ENCODE results near the gene KLK6. TPM values are rescaled to one million over a fixed set of nuclear protein-coding genes. Genes with fewer than 3 reads are reported as not detected.

The KLK6 gene
- 0.13 TPM in 2 replicates for polyA plus RNA-seq (2011; rRNA removed)
- 0.05 TPM in 1 of 2 replicates, not detected in the other for polyA plus RNA-seq (2012; cell fraction: cytosol; rRNA removed)
- 0.04 TPM in 1 of 2 replicates, not detected in the other for polyA plus RNA-seq (2012; cell fraction: nucleus; rRNA removed)
- polyA plus RNA-seq (2017; fragmentation: RNase III; extraction: RNeasy Plus Mini Kit Qiagen cat#74134 plus additional on column Dnase treatment): not detected in 3 replicates
- not detected in 2 replicates for polyA minus RNA-seq (2011; rRNA and poly(A)+ RNA removed)

GRCh38 chr19:50969413-50969760 is at the start of gene KLK6:
KLK6 (minus strand) TSS chr19:50969591; CDS start chr19:50968104, 1,487 bp downstream.
- DNase-seq (ENCODE audit: low read depth in 1 of 2, low spot score in 1 of 2) (no peak), ATAC-seq (no peak), FAIRE-seq (no peak)
- POLR2A ChIA-PET: no interaction called here
- no peak within 1 kb of the TSS for H3K27ac ChIP-seq
- H3K4me1 ChIP-seq: no peaks in the 10 kb centered on the region
- no peak for TF ChIP-seq MAZ (IDR thresholded peaks at IDR 0.05; ENCODE audit: borderline replicate concordance, low read depth, low read length)
- TF ChIP-seq ZC3H11A (IDR thresholded peaks at IDR 0.05): no peak
- TF ChIP-seq RAD21 (conservative IDR thresholded peaks at IDR 0.05 in 1 of 2, IDR thresholded peaks at IDR 0.05 in 1 of 2): no peak
- TF ChIP-seq NR3C1 (IDR thresholded peaks at IDR 0.05): no peak
- no peak for TF ChIP-seq SMC3 (IDR thresholded peaks at IDR 0.05)
- no peak for TF ChIP-seq CTCF (IDR thresholded peaks at IDR 0.05)
- no peak for TF ChIP-seq JUN (IDR thresholded peaks at IDR 0.05)
- TF ChIP-seq BHLHE40 (IDR thresholded peaks at IDR 0.05; ENCODE audit: low read depth, low read length): no peak
- no peak for TF ChIP-seq HMGXB4 (CRISPR knock-in tag; IDR thresholded peaks at IDR 0.05; ENCODE audit: borderline replicate concordance)
- TF ChIP-seq RNF2 (IDR thresholded peaks at IDR 0.05; ENCODE audit: borderline replicate concordance, low read depth): no peak
- TF ChIP-seq CHD4 (IDR thresholded peaks at IDR 0.05; ENCODE audit: borderline replicate concordance): no peak
- no peaks in the 10 kb centered on the region for H3K9me3 ChIP-seq
- no peak within 1 kb of the TSS for H3K4me3 ChIP-seq
- WGBS (ENCODE audit: missing lambda C conversion rate): 68% methylated on average over 14 of the region's 19 CpGs
- H3K4me2 ChIP-seq: no peak within 1 kb of the TSS
- CTCF ChIA-PET: interaction anchor here (1.0 kb wide), 1 partner anchor 47 kb away, joined by 3 read pairs; no protein-coding TSS in a partner anchor

- H3K4me1 ChIP-seq: peaks cover 23% of the 10 kb centered on the region
- H3K4me2 ChIP-seq: peak overlapping the region; percentile 92
- FAIRE-seq (no peak), DNase-seq (ENCODE audit: low read depth in 1 of 2, low spot score in 1 of 2) (no peak), ATAC-seq (peak; percentile 28 to 39; a peak in 4 of 6 replicates)
- peak overlapping the region in 1 of 2 experiments; percentile 53; a peak in 1 of 6 replicates for H3K27ac ChIP-seq
- 5% methylated on average over 44 of the region's 68 CpGs for WGBS (ENCODE audit: missing lambda C conversion rate)
- TF ChIP-seq ZNF302 (CRISPR knock-in tag; IDR thresholded peaks at IDR 0.05): no peak
- no peak for TF ChIP-seq MAFK (IDR thresholded peaks at IDR 0.05; ENCODE audit: partially characterized antibody)
- peak; percentile 19 to 57; a peak in 1 of 4 replicates for TF ChIP-seq CEBPB (IDR thresholded peaks at IDR 0.05)
- 0 out of 2 replicates have a peak, but pooled peaks have one; percentile 32 for TF ChIP-seq MAX (IDR thresholded peaks at IDR 0.05)
- peak overlapping the region; percentile 49 for H3K4me3 ChIP-seq
- CTCF ChIA-PET: interaction anchor here (0.9 to 8.8 kb wide), 5 partner anchors 19 to 149 kb away, joined by 3 to 147 read pairs (median 12); no protein-coding TSS in a partner anchor
- no peaks in the 10 kb centered on the region for H3K9me3 ChIP-seq
- POLR2A ChIA-PET: interaction anchor here (0.8 kb wide), 1 partner anchor 214 kb away, joined by 4 read pairs; no protein-coding TSS in a partner anchor
These were observed 49.6 kb upstream of the KLK6 start for GRCh38 chr19:51018745-51019543.
